Natural killer cell treated with Interleukin-12 subunit alpha and Interleukin-12 subunit beta and Interleukin-15 and Interleukin-18, amount 100 ng/mL, for 72 hours (primary cell): ENCODE data around the gene ANKRD6. TPM values are rescaled to one million over a fixed set of nuclear protein-coding genes. Genes with fewer than 3 reads are reported as not detected.
A peak's percentile ranks its signal among the peaks of the same experiment; 100 is the strongest.

Experiments used
- ATAC-seq, 2 donors: fragments of 150-1000 bp; cut with Tn5 transposase in 1 of 2; sonication (Bioruptor Pico), chemical (Tn5 transposase) in 1 of 2; 2 replicates each; pipeline ENCODE4 v1.10.0; 2021
- DNase-seq: peaks from one replicate; pipeline ENCODE4 v3.0.0; 2022; ENCODE audit warnings: low spot score
- H3K27ac Mint-ChIP-seq, 2 donors: 1 replicate in 1 of 2; 2 replicates in 1 of 2; pipeline ENCODE4 v1.8.0; 2022; ENCODE audit warnings: mixed read lengths in 2 of 2, mild to moderate bottlenecking in 1 of 2, moderate library complexity in 1 of 2
- H3K27me3 Mint-ChIP-seq, 2 donors: 1 replicate in 1 of 2; 2 replicates in 1 of 2; pipeline ENCODE4 v1.8.0; 2022; ENCODE audit warnings: mixed read lengths in 2 of 2
- H3K36me3 Mint-ChIP-seq: one replicate; pipeline ENCODE4 v1.8.0; 2022; ENCODE audit warnings: mixed read lengths
- H3K4me1 Mint-ChIP-seq, 2 donors: 1 replicate in 1 of 2; 2 replicates in 1 of 2; pipeline ENCODE4 v1.8.0; 2022; ENCODE audit warnings: low read depth in 2 of 2, mixed read lengths in 2 of 2, mild to moderate bottlenecking in 1 of 2
- H3K4me3 Mint-ChIP-seq: one replicate; pipeline ENCODE4 v1.8.0; 2022; ENCODE audit warnings: mixed read lengths
- H3K9me3 Mint-ChIP-seq: 2 replicates; pipeline ENCODE4 v1.8.0; 2022; ENCODE audit warnings: mixed read lengths
- total RNA-seq, 2 donors: library from RNA; stranded (reverse); gene quantifications; one replicate each; pipeline ENCODE4 v1.2.3, GENCODE V29; 2022

Gene ANKRD6
- total RNA-seq, 2 donors from 2014 or later = 1.6 to 3.2 TPM

GRCh38 chr6:89404512-89404911 lies 28.4 kb upstream of the ANKRD6 start:
- H3K36me3 Mint-ChIP-seq = no peaks in the 10 kb centered on the region
- no peaks in the 10 kb centered on the region for H3K9me3 Mint-ChIP-seq
- H3K27ac Mint-ChIP-seq = no peak overlapping the region
- ATAC-seq (no peak), DNase-seq (no peak)
- peaks cover 14 to 28% of the 10 kb centered on the region in 2 donors for H3K27me3 Mint-ChIP-seq
- H3K4me3 Mint-ChIP-seq = no peak overlapping the region
- H3K4me1 Mint-ChIP-seq = peaks cover 13 to 24% of the 10 kb centered on the region in 2 donors

DNA sequence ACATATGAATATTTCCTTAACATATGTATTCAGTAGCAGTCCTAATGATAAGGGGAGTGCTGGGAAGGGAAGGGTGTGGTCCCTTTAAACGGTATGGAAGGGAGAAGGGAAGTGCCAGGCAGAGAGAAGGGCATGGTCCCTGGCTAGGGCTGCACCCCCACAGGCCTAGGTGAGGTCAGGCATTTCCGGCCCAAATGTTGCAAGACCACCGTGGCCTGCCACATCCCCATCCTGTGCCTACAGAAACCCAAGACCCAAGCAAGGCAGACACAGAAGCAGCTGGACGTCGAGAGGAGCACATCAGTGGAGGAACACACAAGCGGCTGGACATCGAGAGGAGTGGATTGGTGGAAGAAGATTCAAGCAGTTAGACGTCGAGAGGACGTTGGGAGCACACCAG lies 26.8 kb upstream of the ANKRD6 start:
- ATAC-seq (peak; percentile 73 to 82), DNase-seq (no peak)
- H3K27ac Mint-ChIP-seq = no peak overlapping the region
- peaks cover 10 to 19% of the 10 kb centered on the region in 2 donors for H3K4me1 Mint-ChIP-seq
- no peaks in the 10 kb centered on the region for H3K36me3 Mint-ChIP-seq
- no peaks in the 10 kb centered on the region for H3K9me3 Mint-ChIP-seq
- peaks cover 14 to 28% of the 10 kb centered on the region in 2 donors for H3K27me3 Mint-ChIP-seq
- H3K4me3 Mint-ChIP-seq = peak overlapping the region; percentile 18

- ATAC-seq = no peak
- Mint-ChIP-seq H3K4me3 (no peak overlapping the region), H3K27me3 (peaks cover 17 to 35% of the 10 kb centered on the region in 2 donors), H3K4me1 (peaks cover 7 to 14% of the 10 kb centered on the region in 2 donors), H3K27ac (no peak overlapping the region), H3K36me3 (no peaks in the 10 kb centered on the region), H3K9me3 (no peaks in the 10 kb centered on the region)
- DNase-seq = no peak
These were observed 23.4 kb upstream of the ANKRD6 start for GRCh38 chr6:89409461-89410035.

DNA sequence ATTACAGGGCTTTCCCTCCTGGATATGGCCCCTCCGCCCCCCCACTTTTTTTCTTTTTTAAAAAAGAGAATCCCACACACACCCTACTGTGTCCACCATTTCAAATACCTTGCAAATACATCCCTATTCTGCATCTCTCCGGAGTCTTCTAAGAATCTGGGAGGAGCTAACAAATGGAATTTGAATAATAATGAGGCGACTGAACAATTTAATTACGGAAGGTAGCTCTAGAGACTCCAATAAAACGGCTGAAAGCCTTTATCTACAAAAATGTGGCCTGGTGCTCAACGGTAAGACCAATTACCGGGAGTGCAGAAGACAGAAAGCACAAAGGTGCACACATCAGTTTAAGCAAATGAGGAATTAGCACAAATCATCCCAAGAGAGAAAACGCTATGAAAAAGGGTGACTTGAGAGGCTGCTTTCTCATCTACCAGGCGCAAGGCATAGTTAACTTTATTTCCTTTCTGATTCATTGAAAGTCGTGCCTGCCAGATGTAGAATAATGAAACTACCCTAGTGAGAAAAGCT lies 22.7 kb upstream of the ANKRD6 start:
- Mint-ChIP-seq H3K4me3 (peak overlapping the region; percentile 76), H3K4me1 (peaks cover 7 to 12% of the 10 kb centered on the region in 2 donors), H3K36me3 (no peaks in the 10 kb centered on the region), H3K27ac (no peak overlapping the region), H3K27me3 (peaks cover 17 to 31% of the 10 kb centered on the region in 2 donors), H3K9me3 (no peaks in the 10 kb centered on the region)
- ATAC-seq (no peak), DNase-seq (no peak)

DNA sequence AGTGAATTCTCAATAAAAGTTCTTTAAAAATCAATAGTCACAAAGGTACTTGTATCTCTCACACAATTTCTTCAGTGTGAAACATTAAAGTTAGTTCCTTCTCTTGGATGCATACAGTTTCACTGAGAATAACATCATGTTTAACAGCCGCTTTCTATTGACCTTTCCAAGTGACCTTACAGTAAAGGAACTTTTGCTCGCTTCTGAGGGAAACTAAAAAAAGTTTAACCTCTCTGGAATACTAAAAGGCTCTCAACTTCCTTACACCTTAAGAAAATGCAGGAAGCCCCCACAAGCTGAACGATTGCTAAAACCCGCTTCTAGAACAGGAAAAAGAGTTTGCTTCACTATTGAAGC lies 22.2 kb upstream of the ANKRD6 start:
- Mint-ChIP-seq H3K36me3 (no peaks in the 10 kb centered on the region), H3K27me3 (peaks cover 18 to 32% of the 10 kb centered on the region in 2 donors), H3K4me1 (peaks cover 7 to 8% of the 10 kb centered on the region in 2 donors), H3K27ac (no peak overlapping the region), H3K4me3 (peak overlapping the region; percentile 76), H3K9me3 (no peaks in the 10 kb centered on the region)
- DNase-seq (no peak), ATAC-seq (no peak)

DNA sequence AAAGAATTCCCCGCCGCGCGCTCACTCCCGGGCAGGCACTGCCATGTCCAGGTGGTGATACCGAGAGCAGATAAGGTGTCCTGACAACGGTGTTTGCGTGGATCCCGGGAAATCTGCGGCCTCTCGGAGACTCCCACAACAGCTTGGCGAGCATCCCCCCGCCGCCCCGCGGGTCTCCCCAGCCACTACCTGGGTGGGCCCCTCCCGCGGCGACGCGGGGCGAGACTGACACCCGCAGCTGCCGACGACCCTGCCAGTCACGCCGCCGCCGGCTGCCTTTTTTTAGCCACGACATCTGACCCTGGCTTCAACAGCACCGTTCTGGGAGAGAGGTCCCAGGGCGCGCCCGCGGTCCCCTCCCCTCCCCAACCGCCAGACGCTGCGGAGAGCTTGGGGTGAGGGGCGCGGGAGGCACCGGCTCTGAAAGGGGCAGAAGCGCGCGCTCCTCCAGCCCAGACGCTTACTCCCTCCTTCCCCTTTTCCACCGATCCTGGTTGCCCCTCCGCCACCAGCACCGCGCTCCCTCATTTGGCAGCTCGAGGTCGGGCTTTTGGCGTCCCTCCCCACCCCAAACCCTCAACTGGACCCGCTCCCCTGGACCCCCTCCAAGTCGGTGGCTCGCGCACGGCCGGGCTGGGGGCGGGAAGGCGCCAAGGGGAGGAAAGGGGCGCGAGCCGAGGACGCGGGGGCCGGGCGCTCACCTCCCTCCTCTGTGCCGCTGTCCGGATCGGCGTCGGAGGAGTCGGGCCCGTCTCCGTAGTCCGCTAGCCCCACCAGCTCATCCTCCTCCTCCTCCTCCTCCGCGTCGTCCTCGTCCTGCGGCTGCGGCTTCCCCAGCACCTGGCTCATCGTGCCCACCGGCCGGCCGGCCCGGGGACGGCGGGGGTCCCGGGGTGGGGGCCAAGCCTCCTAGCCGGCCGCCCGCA lies 21.5 kb upstream of the ANKRD6 start:
- DNase-seq = no peak
- ATAC-seq = peak; percentile 70 to 75

DNA sequence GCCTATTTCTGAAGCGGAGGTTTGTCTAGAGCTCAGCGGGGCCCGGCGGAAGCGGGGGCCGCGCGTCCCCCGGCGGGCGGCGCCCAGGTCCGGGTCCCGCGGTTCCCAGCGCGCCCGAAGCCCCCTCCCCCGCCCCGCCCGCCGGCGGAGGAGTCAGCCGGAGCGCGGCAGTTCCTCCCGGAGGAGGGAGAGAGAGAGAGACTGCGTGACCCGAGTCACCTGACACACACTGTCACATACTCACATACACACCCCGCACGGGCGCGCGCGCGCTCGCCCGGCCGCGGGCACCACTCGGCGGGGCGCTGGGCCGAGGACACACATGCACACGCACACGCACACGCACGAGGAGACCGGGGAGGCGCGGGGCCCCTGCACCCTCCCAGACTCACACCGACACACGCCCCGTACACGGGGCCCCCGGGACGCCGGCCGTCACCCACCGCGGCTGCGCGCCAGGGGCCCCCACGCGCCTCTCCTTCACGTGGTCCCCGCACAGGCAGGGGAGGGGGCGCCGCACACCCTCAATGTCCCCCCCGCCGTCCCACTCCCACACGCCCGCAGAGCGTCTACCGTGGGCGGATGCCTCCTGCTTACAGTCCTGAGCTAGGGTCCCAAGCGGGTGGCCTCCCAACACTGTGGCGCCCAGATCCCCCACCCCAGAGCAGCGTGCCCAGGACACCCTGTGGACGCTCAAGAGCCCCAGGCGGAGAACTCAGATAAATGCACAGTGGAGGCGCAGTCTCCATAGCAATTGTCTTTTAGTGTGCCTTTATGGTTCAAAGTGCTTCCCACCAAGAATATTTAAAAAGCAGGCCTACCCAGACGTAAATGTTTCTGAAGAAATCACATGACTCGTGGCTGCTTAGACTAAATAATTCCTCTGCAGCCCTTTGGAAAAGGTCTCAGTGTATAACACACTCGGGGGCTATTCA lies 20.6 kb upstream of the ANKRD6 start, which contains the start of gene RRAGD:
TSS of gene RRAGD (minus strand) at position 203 of the 935 bp plus-strand sequence. CDS start 280 bp downstream, outside the sequence.
- peak; percentile 84 to 88 for ATAC-seq
- Mint-ChIP-seq H3K4me1 (peaks cover 0 to 3% of the 10 kb centered on the region in 2 donors), H3K27ac (no peak within 1 kb of the TSS), H3K36me3 (no peaks in the 10 kb centered on the region), H3K9me3 (no peaks in the 10 kb centered on the region), H3K4me3 (peak within 1 kb of the TSS; percentile 82), H3K27me3 (peaks cover 21 to 33% of the 10 kb centered on the region in 2 donors)
- no peak for DNase-seq

More for the DNA sequence above, 21.5 kb upstream of the ANKRD6 start:
- Mint-ChIP-seq H3K27ac (no peak overlapping the region), H3K4me3 (peak overlapping the region; percentile 76), H3K36me3 (no peaks in the 10 kb centered on the region), H3K4me1 (peaks cover 1 to 3% of the 10 kb centered on the region in 2 donors), H3K9me3 (no peaks in the 10 kb centered on the region), H3K27me3 (peaks cover 21 to 32% of the 10 kb centered on the region in 2 donors)

DNA sequence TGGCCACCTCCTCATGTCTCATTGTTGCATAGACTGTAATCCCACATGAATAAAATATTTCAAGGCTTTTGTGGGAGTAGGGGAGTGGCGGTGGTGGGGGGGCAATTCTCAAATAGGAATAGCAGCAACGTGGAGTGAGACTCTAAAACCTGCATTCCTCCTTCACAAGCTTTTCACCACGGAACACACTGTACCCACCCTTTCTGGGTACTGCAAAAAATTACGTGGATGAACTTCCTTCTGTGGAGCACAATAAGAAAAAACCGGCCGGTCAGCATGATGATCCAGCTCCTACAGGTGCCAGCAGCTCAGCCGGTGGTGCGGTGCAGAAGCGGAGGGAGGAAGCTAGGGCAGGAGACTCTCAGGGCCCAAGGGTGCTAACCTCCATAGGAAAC lies 19.9 kb upstream of the ANKRD6 start:
- no peaks in the 10 kb centered on the region for H3K9me3 Mint-ChIP-seq
- peak overlapping the region; percentile 82 for H3K4me3 Mint-ChIP-seq
- H3K27me3 Mint-ChIP-seq = peaks cover 26 to 39% of the 10 kb centered on the region in 2 donors
- H3K4me1 Mint-ChIP-seq = peaks cover 0 to 3% of the 10 kb centered on the region in 2 donors
- DNase-seq (no peak), ATAC-seq (no peak)
- H3K27ac Mint-ChIP-seq = no peak overlapping the region
- no peaks in the 10 kb centered on the region for H3K36me3 Mint-ChIP-seq

DNA sequence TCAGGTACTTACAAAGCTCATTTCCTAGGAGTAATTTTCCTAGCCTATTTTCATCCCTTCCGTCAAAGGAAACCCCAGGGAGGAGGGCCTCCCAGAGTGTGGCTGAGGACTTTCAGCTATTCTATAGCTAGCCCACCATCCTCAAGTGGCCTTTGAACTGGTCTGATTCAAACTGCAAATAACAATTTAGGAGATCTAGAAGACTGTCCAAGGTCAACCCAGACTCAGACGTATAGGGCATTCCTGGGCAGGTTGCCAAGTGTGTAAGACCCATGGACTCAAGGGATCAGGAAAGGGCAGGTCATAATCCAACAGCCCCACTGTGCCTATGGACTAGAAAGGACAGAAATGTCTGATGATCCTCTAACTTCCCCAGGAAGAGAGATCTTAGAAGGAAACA lies 18.7 kb upstream of the ANKRD6 start:
- ATAC-seq = no peak
- no peaks in the 10 kb centered on the region for H3K9me3 Mint-ChIP-seq

DNA sequence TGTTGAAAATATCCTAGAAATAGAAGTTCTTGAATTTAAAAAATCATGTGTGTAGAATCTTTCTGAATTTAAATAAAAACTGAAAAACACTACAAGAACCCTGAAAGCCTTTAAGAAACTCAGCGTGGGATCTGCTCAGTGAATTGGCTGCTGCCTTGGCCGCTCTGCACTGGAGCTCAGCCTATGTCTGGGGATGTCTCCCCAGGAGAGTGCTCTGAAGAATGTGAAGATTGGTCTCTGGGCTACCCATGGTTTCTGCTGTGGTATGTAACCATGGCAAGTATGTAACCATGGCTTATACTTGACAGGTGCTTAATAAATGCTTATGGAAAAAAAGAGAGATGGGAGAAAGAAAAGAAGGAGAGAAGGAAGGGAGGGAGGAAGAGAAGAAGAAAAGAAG lies 17.8 kb upstream of the ANKRD6 start:
- no peaks in the 10 kb centered on the region for H3K36me3 Mint-ChIP-seq
- no peaks in the 10 kb centered on the region for H3K9me3 Mint-ChIP-seq
- no peak for ATAC-seq
- DNase-seq = no peak
- H3K4me3 Mint-ChIP-seq = no peak overlapping the region
- no peak overlapping the region for H3K27ac Mint-ChIP-seq
- H3K4me1 Mint-ChIP-seq = peaks cover 0 to 3% of the 10 kb centered on the region in 2 donors
- peaks cover 30 to 39% of the 10 kb centered on the region in 2 donors for H3K27me3 Mint-ChIP-seq

More for the DNA sequence above, 18.7 kb upstream of the ANKRD6 start:
- no peak for DNase-seq
- Mint-ChIP-seq H3K27ac (no peak overlapping the region), H3K27me3 (peaks cover 26 to 39% of the 10 kb centered on the region in 2 donors), H3K36me3 (no peaks in the 10 kb centered on the region), H3K4me1 (peaks cover 0 to 3% of the 10 kb centered on the region in 2 donors), H3K4me3 (no peak overlapping the region)

DNA sequence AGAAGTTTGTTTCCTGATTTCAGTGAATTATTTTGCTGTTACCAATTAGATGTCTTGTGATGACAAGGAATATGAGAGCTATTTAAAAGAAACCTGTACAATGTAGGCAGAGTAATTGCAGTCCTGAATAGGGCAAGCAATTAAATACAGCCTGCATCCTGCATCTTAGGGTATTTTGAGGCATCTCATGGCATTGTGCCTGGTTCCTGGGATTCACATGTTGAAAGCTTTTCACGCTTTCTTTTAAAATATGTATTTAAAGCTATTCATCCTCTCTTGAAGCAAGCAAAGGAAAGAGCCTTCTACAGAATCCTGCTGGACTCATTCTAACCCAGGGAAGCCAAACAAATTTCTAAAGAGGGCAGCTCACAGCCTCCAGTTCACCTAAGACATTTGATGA lies 16.2 kb upstream of the ANKRD6 start:
- H3K27ac Mint-ChIP-seq = no peak overlapping the region
- peaks cover 30 to 41% of the 10 kb centered on the region in 2 donors for H3K27me3 Mint-ChIP-seq
- no peak for DNase-seq
- ATAC-seq = no peak
- H3K36me3 Mint-ChIP-seq = no peaks in the 10 kb centered on the region
- no peak overlapping the region for H3K4me3 Mint-ChIP-seq
- no peaks in the 10 kb centered on the region for H3K9me3 Mint-ChIP-seq
- no peaks in the 10 kb centered on the region for H3K4me1 Mint-ChIP-seq

DNA sequence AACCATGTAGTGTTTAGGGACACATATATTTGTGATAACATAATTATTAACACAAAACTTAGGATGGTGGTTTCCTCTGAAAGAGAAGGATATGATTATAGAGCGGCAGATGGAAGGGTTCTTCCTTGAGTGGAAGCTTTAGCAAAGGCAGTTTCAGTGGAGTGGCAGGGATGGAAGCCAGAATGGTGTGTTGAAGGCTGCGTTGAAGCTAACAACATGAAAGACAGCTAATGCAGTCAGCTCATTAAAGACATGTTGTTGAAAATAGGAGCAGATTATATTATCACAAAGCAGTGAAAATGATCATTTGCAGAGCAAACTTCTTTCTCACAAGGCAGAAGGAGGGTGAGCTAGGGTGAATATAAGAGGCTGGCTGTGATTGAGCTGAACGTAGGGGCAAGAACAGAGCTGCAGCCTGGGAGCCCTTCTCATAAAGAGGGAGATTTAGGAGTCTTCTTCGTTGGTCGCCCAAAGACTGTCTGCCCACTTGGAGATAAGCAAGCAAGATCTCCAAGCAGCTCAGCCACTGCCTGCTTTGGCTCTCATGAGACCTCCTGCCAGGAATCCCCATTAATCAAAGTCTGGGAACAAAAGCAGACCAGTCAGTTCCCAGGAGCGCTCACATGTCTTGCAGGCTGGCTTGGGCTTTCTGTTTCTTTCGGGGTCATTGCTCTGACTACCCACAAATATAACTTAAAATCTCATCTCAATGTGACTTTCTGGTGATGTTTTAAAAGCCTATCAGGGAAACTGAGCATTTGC lies 2.6 kb upstream of the ANKRD6 start:
- H3K27me3 Mint-ChIP-seq = peaks cover 20% of the 10 kb centered on the region in 2 donors
- H3K27ac Mint-ChIP-seq = no peak overlapping the region
- H3K4me1 Mint-ChIP-seq = peaks cover 5 to 9% of the 10 kb centered on the region in 2 donors
- DNase-seq (no peak), ATAC-seq (no peak)
- no peaks in the 10 kb centered on the region for H3K9me3 Mint-ChIP-seq
- H3K36me3 Mint-ChIP-seq = no peaks in the 10 kb centered on the region
- H3K4me3 Mint-ChIP-seq = peak overlapping the region; percentile 49
